UCSD-AML1 (cell line): ENCODE results near the gene NTM.

Experiments
- DNase-seq: peaks from one replicate; lab custom pipeline; 2025; ENCODE audit not compliant: unreplicated experiment; lab: John Stamatoyannopoulos, UW

The NTM gene

GRCh38 chr11:131543389-131544025 lies 173.1 kb downstream of the NTM start:
- DNase-seq = no peak

GRCh38 chr11:131544591-131544990 lies 174.2 kb downstream of the NTM start:
- no peak for DNase-seq

- no peak for DNase-seq
Measured at GRCh38 chr11:131546218-131546895, 175.9 kb downstream of the NTM start.

- no peak for DNase-seq
Measured at GRCh38 chr11:131549099-131549498, 178.7 kb downstream of the NTM start.

GRCh38 chr11:131549770-131550169 lies 179.4 kb downstream of the NTM start:
- no peak for DNase-seq

- DNase-seq = no peak
Measured at GRCh38 chr11:131560287-131560686, 189.9 kb downstream of the NTM start.

GRCh38 chr11:131561501-131561900 lies 191.1 kb downstream of the NTM start:
- no peak for DNase-seq

- no peak for DNase-seq
Measured at GRCh38 chr11:131561972-131562371, 191.6 kb downstream of the NTM start.

- DNase-seq = no peak
Measured at GRCh38 chr11:131568318-131568717, 197.9 kb downstream of the NTM start.

GRCh38 chr11:131571571-131571970 lies 201.2 kb downstream of the NTM start:
- DNase-seq = no peak

GRCh38 chr11:131572423-131572822 lies 202.0 kb downstream of the NTM start:
- DNase-seq = no peak

- DNase-seq = peak; percentile 20
Measured at GRCh38 chr11:131579932-131580387, 209.5 kb downstream of the NTM start.

GRCh38 chr11:131580476-131580875 lies 210.1 kb downstream of the NTM start:
- no peak for DNase-seq

GRCh38 chr11:131581046-131581445 lies 210.6 kb downstream of the NTM start:
- DNase-seq = no peak

GRCh38 chr11:131582021-131582525 lies 211.7 kb downstream of the NTM start:
- DNase-seq = no peak

GRCh38 chr11:131583421-131583820 lies 213.0 kb downstream of the NTM start:
- no peak for DNase-seq

- no peak for DNase-seq
Measured at GRCh38 chr11:131583938-131584337, 213.5 kb downstream of the NTM start.

GRCh38 chr11:131584785-131585592 lies 214.6 kb downstream of the NTM start:
- peak; percentile 15 for DNase-seq

- no peak for DNase-seq
Measured at GRCh38 chr11:131588057-131588456, 217.6 kb downstream of the NTM start.

GRCh38 chr11:131591051-131591461 lies 220.6 kb downstream of the NTM start:
- no peak for DNase-seq

- DNase-seq = no peak
Measured at GRCh38 chr11:131592152-131592551, 221.7 kb downstream of the NTM start.

GRCh38 chr11:131592734-131593133 lies 222.3 kb downstream of the NTM start:
- no peak for DNase-seq
